GM12878 (cell line): ENCODE results near the gene KIF20B. TPM values are rescaled to one million over a fixed set of nuclear protein-coding genes. Genes with fewer than 3 reads are reported as not detected.

Experiments
- CBX3 ChIP-seq: fragments of 200-600 bp; sonication (generic); IDR thresholded peaks from 2 replicates; pipeline ENCODE4 v1.6.1; 2016; ENCODE audit warnings: low read depth, borderline replicate concordance
- EED ChIP-seq: sonication (generic); IDR thresholded peaks from 2 replicates; pipeline ENCODE4 v1.6.1; 2016; ENCODE audit warnings: antibody characterized with exemption, low read depth
- EGR1 ChIP-seq, 2 experiments: IDR thresholded peaks; 1 replicate in 1 of 2; 2 replicates in 1 of 2; pipeline ENCODE4 v1.6.1; 2011 to 2012; ENCODE audit warnings: low read depth in 2 of 2, low read length in 2 of 2, borderline replicate concordance in 1 of 2, mild to moderate bottlenecking in 1 of 2, moderate library complexity in 1 of 2
- IKZF1 ChIP-seq: fragments of 450-650 bp; conservative IDR thresholded peaks from 2 replicates; pipeline ENCODE4 v1.6.1; 2017; ENCODE audit warnings: antibody characterized with exemption, mild to moderate bottlenecking
- IKZF2 ChIP-seq, 2 experiments: fragments of 450-650 bp; IDR thresholded peaks; 2 replicates each; pipeline ENCODE4 v1.6.1; 2017; ENCODE audit warnings: mild to moderate bottlenecking in 2 of 2, moderate library complexity in 2 of 2
- POU2F2 ChIP-seq: IDR thresholded peaks from 3 replicates; pipeline ENCODE4 v1.6.1; 2011; ENCODE audit warnings: low read depth, mild to moderate bottlenecking, low read length, borderline replicate concordance
- TCF12 ChIP-seq: IDR thresholded peaks from 2 replicates; pipeline ENCODE4 v1.6.1; 2011; ENCODE audit warnings: low read depth, mild to moderate bottlenecking, low read length
- ZNF384 ChIP-seq: IDR thresholded peaks from 2 replicates; pipeline ENCODE4 v1.6.1; 2012; ENCODE audit warnings: low read depth, mild to moderate bottlenecking, low read length, improper control_type of control experiment, borderline replicate concordance
- polyA plus RNA-seq, 11 experiments: library from polyadenylated mRNA; depleted of rRNA in 4 of 11; unstranded in 6 of 11; stranded (reverse) in 5 of 11; fragments of >200 nt; fragmentation: Nextera tagmentation in 4 of 11; fragmentation: Illumina TruSeq in 1 of 11; extraction: Ambion mirVana in 4 of 11; extraction: Trizol in 1 of 11; gene quantifications; 1 replicate in 1 of 11; 2 replicates in 10 of 11; pipeline versions ENCODE4 v1.2.1 to v1.2.3, GENCODE V29; 2011 to 2016; ENCODE audit warnings: inconsistent platforms in 2 of 11, missing spikeins in 2 of 11, low read depth in 1 of 11
- total RNA-seq, 4 experiments: library from RNA; depleted of rRNA in 3 of 4; stranded (reverse); fragments of >200 nt in 3 of 4; fragmentation: Illumina TruSeq in 1 of 4; extraction: Trizol in 1 of 4; gene quantifications; 2 replicates each; pipeline versions ENCODE4 v1.2.1 to v1.2.3, GENCODE V29; 2013 to 2021
- TF ChIP-seq, protein P1 (sequence below): IDR thresholded peaks from 2 replicates; pipeline ENCODE4 v1.6.1; 2012; ENCODE audit warnings: low read length, inconsistent platforms
- TF ChIP-seq, protein P2 (sequence below): IDR thresholded peaks from 2 replicates; pipeline ENCODE4 v1.6.1; 2011; ENCODE audit warnings: low read depth, mild to moderate bottlenecking, low read length, moderate library complexity, borderline replicate concordance; ENCODE audit errors: extremely low read depth
- TF ChIP-seq, protein P3 (sequence below): fragments of 150-350 bp; IDR thresholded peaks from 2 replicates; pipeline ENCODE4 v1.6.1; 2014; ENCODE audit warnings: mild to moderate bottlenecking, low read depth, low read length

KIF20B gene
- total and polyA plus RNA-seq, 10 of the 15 experiments (the other 5 are each of a cell fraction or from before 2014, with no cell fraction given) = 15.6 to 67.7 (median 44.3) TPM

DNA sequence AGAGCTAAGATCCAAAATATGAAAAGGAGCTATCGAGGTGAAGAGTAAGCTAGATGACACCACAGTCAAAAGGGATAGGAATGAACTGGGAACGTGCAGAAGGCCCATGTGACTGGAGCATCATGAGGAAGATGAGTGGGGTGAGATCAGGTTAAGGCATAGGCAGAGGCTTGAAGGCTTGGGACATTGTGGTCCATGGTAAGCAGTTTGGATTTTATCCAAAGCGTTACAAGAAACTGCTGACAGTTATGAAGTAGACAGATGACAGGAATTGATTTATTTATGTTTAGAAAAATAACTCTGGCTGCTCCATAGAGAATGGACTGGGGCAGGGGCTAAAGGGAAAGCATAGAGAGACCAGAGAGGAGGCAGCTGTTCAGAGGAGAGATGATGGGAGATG, 38.2 kb upstream of the KIF20B start (continued):
- TF ChIP-seq, protein P1, sequence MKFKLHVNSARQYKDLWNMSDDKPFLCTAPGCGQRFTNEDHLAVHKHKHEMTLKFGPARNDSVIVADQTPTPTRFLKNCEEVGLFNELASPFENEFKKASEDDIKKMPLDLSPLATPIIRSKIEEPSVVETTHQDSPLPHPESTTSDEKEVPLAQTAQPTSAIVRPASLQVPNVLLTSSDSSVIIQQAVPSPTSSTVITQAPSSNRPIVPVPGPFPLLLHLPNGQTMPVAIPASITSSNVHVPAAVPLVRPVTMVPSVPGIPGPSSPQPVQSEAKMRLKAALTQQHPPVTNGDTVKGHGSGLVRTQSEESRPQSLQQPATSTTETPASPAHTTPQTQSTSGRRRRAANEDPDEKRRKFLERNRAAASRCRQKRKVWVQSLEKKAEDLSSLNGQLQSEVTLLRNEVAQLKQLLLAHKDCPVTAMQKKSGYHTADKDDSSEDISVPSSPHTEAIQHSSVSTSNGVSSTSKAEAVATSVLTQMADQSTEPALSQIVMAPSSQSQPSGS = no peak
- TF ChIP-seq, protein P2, sequence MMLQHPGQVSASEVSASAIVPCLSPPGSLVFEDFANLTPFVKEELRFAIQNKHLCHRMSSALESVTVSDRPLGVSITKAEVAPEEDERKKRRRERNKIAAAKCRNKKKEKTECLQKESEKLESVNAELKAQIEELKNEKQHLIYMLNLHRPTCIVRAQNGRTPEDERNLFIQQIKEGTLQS = no peak
- TF ChIP-seq POU2F2 = no peak
- TF ChIP-seq TCF12 = no peak
- no peak for TF ChIP-seq IKZF1
- TF ChIP-seq IKZF2 (IDR thresholded peaks at IDR 0.05) = no peak
- TF ChIP-seq, protein P3, sequence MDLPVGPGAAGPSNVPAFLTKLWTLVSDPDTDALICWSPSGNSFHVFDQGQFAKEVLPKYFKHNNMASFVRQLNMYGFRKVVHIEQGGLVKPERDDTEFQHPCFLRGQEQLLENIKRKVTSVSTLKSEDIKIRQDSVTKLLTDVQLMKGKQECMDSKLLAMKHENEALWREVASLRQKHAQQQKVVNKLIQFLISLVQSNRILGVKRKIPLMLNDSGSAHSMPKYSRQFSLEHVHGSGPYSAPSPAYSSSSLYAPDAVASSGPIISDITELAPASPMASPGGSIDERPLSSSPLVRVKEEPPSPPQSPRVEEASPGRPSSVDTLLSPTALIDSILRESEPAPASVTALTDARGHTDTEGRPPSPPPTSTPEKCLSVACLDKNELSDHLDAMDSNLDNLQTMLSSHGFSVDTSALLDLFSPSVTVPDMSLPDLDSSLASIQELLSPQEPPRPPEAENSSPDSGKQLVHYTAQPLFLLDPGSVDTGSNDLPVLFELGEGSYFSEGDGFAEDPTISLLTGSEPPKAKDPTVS = no peak
- TF ChIP-seq ZNF384 = no peak
- no peak for TF ChIP-seq EED
- no peak for TF ChIP-seq CBX3
- TF ChIP-seq EGR1 (IDR thresholded peaks at IDR 0.05; ENCODE audit: borderline replicate concordance in 1 of 2, low read depth in 2 of 2, low read length in 2 of 2) = no peak
